Stimulated activated memory B cell treated with anti-CD40 and anti-IgM and Interleukin-4, amounts not matched to agents 10 μg/mL and 1 μg/mL and 100 μg/mL, for 72 hours (primary cell): ENCODE data around the gene UBTF.
A peak's percentile ranks its signal among the peaks of the same experiment; 100 is the strongest.

ENCODE experiments used
- ATAC-seq: fragments of 150-1000 bp; cut with Tn5 transposase; 2 replicates; pipeline ENCODE4 v1.10.0; 2021
- H3K27ac Mint-ChIP-seq: one replicate; pipeline ENCODE4 v1.8.0; 2022; ENCODE audit warnings: mild to moderate bottlenecking, mixed read lengths
- H3K27me3 Mint-ChIP-seq: one replicate; pipeline ENCODE4 v1.8.0; 2022; ENCODE audit warnings: mixed read lengths
- H3K36me3 Mint-ChIP-seq: one replicate; pipeline ENCODE4 v1.8.0; 2022; ENCODE audit warnings: mixed read lengths
- H3K4me1 Mint-ChIP-seq: one replicate; pipeline ENCODE4 v1.8.0; 2022; ENCODE audit warnings: mixed read lengths
- H3K4me3 Mint-ChIP-seq: one replicate; pipeline ENCODE4 v1.8.0; 2022; ENCODE audit warnings: mild to moderate bottlenecking, moderate library complexity, mixed read lengths
- H3K9me3 Mint-ChIP-seq: one replicate; pipeline ENCODE4 v1.8.0; 2022; ENCODE audit warnings: mixed read lengths

The UBTF gene

GRCh38 chr17:44211281-44212265, 7.9 kb downstream of the UBTF start:
- Mint-ChIP-seq H3K4me1 (peaks cover 73% of the 10 kb centered on the region), H3K4me3 (no peak overlapping the region), H3K27me3 (no peaks in the 10 kb centered on the region), H3K9me3 (no peaks in the 10 kb centered on the region), H3K36me3 (peaks cover 77% of the 10 kb centered on the region), H3K27ac (peak overlapping the region; percentile 87)
- no peak for ATAC-seq

- H3K4me3 Mint-ChIP-seq, result peak overlapping the region; percentile 73
- no peaks in the 10 kb centered on the region for H3K27me3 Mint-ChIP-seq
- ATAC-seq, result peak; percentile 98
- H3K36me3 Mint-ChIP-seq, result peaks cover 74% of the 10 kb centered on the region
- peak overlapping the region; percentile 87 for H3K27ac Mint-ChIP-seq
- H3K9me3 Mint-ChIP-seq, result no peaks in the 10 kb centered on the region
- peaks cover 63% of the 10 kb centered on the region for H3K4me1 Mint-ChIP-seq
These were observed 8.9 kb downstream of the UBTF start for GRCh38 chr17:44210342-44211192.

- Mint-ChIP-seq H3K9me3 (no peaks in the 10 kb centered on the region), H3K36me3 (peaks cover 67% of the 10 kb centered on the region), H3K27ac (peak overlapping the region; percentile 87), H3K4me1 (peaks cover 56% of the 10 kb centered on the region), H3K4me3 (peak overlapping the region; percentile 73), H3K27me3 (no peaks in the 10 kb centered on the region)
- peak; percentile 39 for ATAC-seq
These were observed 9.6 kb downstream of the UBTF start for GRCh38 chr17:44209786-44210341.

- Mint-ChIP-seq H3K36me3 (peaks cover 46% of the 10 kb centered on the region), H3K27me3 (no peaks in the 10 kb centered on the region), H3K4me1 (peaks cover 50% of the 10 kb centered on the region), H3K9me3 (no peaks in the 10 kb centered on the region), H3K27ac (no peak overlapping the region), H3K4me3 (no peak overlapping the region)
- no peak for ATAC-seq
These were observed 11.7 kb downstream of the UBTF start for GRCh38 chr17:44207743-44208142.

- Mint-ChIP-seq H3K36me3 (peaks cover 45% of the 10 kb centered on the region), H3K4me3 (no peak overlapping the region), H3K27me3 (no peaks in the 10 kb centered on the region), H3K4me1 (peaks cover 51% of the 10 kb centered on the region), H3K9me3 (no peaks in the 10 kb centered on the region), H3K27ac (no peak overlapping the region)
- ATAC-seq, result no peak
These were observed 12.2 kb downstream of the UBTF start for GRCh38 chr17:44207319-44207718.

- ATAC-seq, result no peak
- peaks cover 44% of the 10 kb centered on the region for H3K36me3 Mint-ChIP-seq
These were observed 12.7 kb downstream of the UBTF start for GRCh38 chr17:44206825-44207155.

GRCh38 chr17:44205962-44206824, 13.3 kb downstream of the UBTF start:
- ATAC-seq, result no peak
- peaks cover 45% of the 10 kb centered on the region for H3K4me1 Mint-ChIP-seq
- H3K36me3 Mint-ChIP-seq, result peaks cover 38% of the 10 kb centered on the region
- no peaks in the 10 kb centered on the region for H3K27me3 Mint-ChIP-seq
- no peak overlapping the region for H3K27ac Mint-ChIP-seq
- no peak overlapping the region for H3K4me3 Mint-ChIP-seq
- no peaks in the 10 kb centered on the region for H3K9me3 Mint-ChIP-seq

More at GRCh38 chr17:44206825-44207155, 12.7 kb downstream of the UBTF start:
- H3K9me3 Mint-ChIP-seq, result no peaks in the 10 kb centered on the region
- H3K27ac Mint-ChIP-seq, result no peak overlapping the region
- H3K27me3 Mint-ChIP-seq, result no peaks in the 10 kb centered on the region
- peaks cover 48% of the 10 kb centered on the region for H3K4me1 Mint-ChIP-seq
- H3K4me3 Mint-ChIP-seq, result no peak overlapping the region

- Mint-ChIP-seq H3K9me3 (no peaks in the 10 kb centered on the region), H3K4me1 (peaks cover 37% of the 10 kb centered on the region), H3K36me3 (peaks cover 26% of the 10 kb centered on the region), H3K27ac (peak overlapping the region; percentile 69), H3K4me3 (no peak overlapping the region), H3K27me3 (no peaks in the 10 kb centered on the region)
- ATAC-seq, result no peak
These were observed 15.0 kb downstream of the UBTF start for GRCh38 chr17:44204441-44204882.

GRCh38 chr17:44203731-44204440, 15.6 kb downstream of the UBTF start:
- peaks cover 25% of the 10 kb centered on the region for H3K36me3 Mint-ChIP-seq
- no peaks in the 10 kb centered on the region for H3K9me3 Mint-ChIP-seq
- peaks cover 35% of the 10 kb centered on the region for H3K4me1 Mint-ChIP-seq
- H3K27me3 Mint-ChIP-seq, result no peaks in the 10 kb centered on the region
- H3K4me3 Mint-ChIP-seq, result no peak overlapping the region
- no peak for ATAC-seq
- H3K27ac Mint-ChIP-seq, result peak overlapping the region; percentile 69

- Mint-ChIP-seq H3K4me1 (peaks cover 37% of the 10 kb centered on the region), H3K36me3 (peaks cover 19% of the 10 kb centered on the region), H3K27ac (peak overlapping the region; percentile 69), H3K4me3 (no peak overlapping the region), H3K27me3 (no peaks in the 10 kb centered on the region), H3K9me3 (no peaks in the 10 kb centered on the region)
- ATAC-seq, result no peak
These were observed 16.7 kb downstream of the UBTF start for GRCh38 chr17:44202756-44203155.

- ATAC-seq, result no peak
- Mint-ChIP-seq H3K4me1 (peaks cover 48% of the 10 kb centered on the region), H3K36me3 (peaks cover 25% of the 10 kb centered on the region), H3K9me3 (no peaks in the 10 kb centered on the region), H3K4me3 (peak overlapping the region; percentile 88), H3K27ac (peak overlapping the region; percentile 93), H3K27me3 (no peaks in the 10 kb centered on the region)
These were observed 18.9 kb downstream of the UBTF start for GRCh38 chr17:44200478-44201155.

GRCh38 chr17:44199553-44200477, 19.7 kb downstream of the UBTF start, which contains the start of gene ATXN7L3:
Gene ATXN7L3 (minus strand): TSS chr17:44199884. CDS start chr17:44198070, 1,814 bp downstream.
- Mint-ChIP-seq H3K9me3 (no peaks in the 10 kb centered on the region), H3K36me3 (peaks cover 33% of the 10 kb centered on the region), H3K4me3 (peak within 1 kb of the TSS; percentile 88), H3K4me1 (peaks cover 48% of the 10 kb centered on the region), H3K27ac (peak within 1 kb of the TSS; percentile 93), H3K27me3 (no peaks in the 10 kb centered on the region)
- ATAC-seq, result peak; percentile 91
